G401 (cell line): Measurements from ENCODE around the gene ATL3. TPM values are rescaled to one million over a fixed set of nuclear protein-coding genes. Genes with fewer than 3 reads are reported as not detected.
"Not testable (repeated sequence)": the region's sequence is repeated elsewhere in the genome, so short reads cannot be mapped to it uniquely, and the experiment has no call there.

Source experiments
- DNase-seq: peaks from one replicate; pipeline ENCODE4 v3.0.0-alpha.2; 2015; ENCODE audit warnings: low spot score
- in situ Hi-C: cut with HindIII; loops from 2 replicates; pipeline ENCODE4 v1.10.0; 2016; ENCODE audit warnings: low sequenced_read_pairs, mixed read lengths
- total RNA-seq: library from RNA; depleted of rRNA; stranded (reverse); fragments of >200 nt; shearing (Covaris generic); gene quantifications from 2 replicates; pipeline ENCODE4 v1.2.3, GENCODE V29; 2014; rRNA removed

Gene ATL3, protein sequence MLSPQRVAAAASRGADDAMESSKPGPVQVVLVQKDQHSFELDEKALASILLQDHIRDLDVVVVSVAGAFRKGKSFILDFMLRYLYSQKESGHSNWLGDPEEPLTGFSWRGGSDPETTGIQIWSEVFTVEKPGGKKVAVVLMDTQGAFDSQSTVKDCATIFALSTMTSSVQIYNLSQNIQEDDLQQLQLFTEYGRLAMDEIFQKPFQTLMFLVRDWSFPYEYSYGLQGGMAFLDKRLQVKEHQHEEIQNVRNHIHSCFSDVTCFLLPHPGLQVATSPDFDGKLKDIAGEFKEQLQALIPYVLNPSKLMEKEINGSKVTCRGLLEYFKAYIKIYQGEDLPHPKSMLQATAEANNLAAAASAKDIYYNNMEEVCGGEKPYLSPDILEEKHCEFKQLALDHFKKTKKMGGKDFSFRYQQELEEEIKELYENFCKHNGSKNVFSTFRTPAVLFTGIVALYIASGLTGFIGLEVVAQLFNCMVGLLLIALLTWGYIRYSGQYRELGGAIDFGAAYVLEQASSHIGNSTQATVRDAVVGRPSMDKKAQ
- 26.0 and 40.0 TPM in 2 replicates for total RNA-seq

DNA sequence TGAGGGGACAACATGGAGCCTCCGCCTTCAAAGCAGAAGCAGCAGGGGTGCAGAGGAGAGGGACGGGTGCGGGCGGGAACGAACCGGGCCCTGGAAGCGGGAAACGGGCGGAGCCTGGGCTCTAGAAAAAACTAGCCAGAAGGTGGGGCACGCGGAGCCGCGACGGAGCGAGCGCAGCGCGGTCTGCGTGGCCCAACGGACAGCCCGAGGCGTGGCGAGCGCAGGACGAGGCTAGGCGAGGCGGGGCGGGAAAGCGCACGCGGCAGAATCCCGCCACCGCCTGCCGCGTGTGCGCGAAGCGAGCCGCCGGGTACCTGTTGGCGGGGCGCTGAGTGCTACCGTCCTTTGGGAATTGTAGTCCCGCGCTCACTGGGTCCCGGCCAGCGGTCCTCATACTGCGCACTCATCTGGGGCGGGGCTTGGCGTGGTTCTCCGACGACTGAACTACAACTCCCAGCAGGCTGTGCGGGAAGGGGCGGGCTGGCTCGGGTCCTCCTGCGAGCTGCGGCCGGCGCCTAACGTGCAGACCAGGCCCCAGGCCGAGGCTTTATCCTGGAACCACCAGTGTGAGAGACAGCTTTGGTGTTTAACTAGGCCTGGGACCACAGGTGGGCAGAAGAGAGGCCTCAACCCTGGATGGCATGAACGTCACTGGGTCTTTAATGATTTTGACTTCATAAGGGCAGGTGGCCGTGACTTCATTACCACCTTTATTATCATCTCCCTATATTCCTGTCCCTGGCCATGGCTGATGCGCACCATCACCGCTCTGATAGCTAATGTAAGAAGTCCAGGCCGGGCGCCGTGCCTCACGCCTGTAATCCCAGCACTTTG lies at the start of gene ATL3:
Gene ATL3 (minus strand): TSS at position 55 of the 834 bp plus-strand sequence. CDS start 41 bp downstream, at position 14.
- peak; percentile 96 for DNase-seq
- in situ Hi-C loops: no loop called here

DNA sequence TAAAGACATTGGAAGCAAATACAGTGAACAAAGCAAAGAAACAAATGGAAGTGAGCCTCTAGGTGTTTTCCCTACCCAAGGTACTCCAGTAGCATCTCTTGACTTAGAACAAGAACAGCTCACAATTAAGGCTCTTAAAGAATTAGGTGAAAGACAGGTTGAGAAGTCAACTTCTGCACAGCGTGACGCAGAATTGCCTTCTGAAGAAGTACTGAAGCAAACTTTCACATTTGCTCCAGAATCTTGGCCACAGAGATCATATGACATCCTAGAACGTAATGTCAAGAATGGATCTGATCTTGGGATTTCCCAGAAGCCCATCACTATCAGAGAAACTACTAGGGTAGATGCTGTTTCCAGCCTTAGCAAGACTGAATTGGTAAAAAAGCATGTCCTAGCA lies 49.4 kb upstream of the ATL3 start:
- in situ Hi-C loops: no loop called here
- DNase-seq: no peak

DNA sequence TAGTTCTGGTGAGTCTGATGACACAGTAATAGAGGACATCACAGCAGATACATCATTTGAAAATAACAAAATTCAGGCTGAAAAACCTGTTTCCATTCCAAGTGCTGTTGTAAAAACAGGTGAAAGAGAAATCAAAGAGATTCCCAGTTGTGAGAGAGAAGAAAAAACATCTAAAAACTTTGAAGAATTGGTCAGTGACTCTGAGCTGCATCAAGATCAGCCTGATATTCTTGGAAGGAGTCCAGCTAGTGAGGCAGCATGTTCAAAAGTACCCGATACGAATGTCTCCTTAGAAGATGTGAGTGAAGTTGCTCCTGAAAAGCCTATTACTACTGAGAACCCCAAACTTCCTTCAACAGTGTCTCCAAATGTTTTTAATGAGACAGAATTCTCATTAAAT lies 48.8 kb upstream of the ATL3 start:
- DNase-seq: peak; percentile 61
- in situ Hi-C loops: no loop called here

DNA sequence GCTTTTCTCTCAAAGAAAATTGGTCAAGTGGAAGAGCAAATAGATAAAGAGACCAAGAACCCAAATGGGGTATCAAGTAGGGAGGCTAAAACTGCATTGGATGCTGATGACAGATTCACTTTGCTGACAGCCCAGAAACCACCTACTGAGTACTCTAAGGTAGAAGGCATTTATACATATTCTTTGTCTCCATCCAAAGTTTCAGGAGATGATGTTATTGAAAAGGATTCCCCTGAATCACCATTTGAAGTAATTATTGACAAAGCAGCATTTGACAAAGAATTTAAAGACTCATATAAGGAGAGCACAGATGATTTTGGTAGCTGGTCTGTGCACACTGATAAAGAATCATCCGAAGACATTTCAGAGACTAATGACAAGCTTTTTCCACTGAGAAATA lies 47.8 kb upstream of the ATL3 start:
- in situ Hi-C loops: no loop called here

DNA sequence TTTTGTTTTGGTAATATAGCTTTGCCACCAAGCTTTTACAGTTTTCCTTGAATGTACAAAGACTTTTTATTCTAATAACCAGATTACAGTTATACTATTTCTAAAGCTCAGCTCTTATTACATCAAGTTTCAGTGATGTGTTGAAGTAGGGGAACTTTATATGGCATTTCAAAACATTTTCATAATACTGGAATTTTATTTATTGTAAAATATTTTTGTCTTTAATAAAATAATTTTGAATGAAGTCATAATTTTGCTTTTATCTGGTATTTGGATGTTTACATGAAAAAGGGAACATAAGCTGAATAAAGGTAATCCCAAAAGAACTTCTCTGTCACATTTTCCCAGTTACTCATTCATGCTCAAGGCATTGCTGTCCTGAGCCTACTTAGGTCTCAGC lies 44.9 kb upstream of the ATL3 start:
- no peak for DNase-seq
- in situ Hi-C loops: no loop called here

More for the DNA sequence above, 47.8 kb upstream of the ATL3 start:
- DNase-seq: no peak

DNA sequence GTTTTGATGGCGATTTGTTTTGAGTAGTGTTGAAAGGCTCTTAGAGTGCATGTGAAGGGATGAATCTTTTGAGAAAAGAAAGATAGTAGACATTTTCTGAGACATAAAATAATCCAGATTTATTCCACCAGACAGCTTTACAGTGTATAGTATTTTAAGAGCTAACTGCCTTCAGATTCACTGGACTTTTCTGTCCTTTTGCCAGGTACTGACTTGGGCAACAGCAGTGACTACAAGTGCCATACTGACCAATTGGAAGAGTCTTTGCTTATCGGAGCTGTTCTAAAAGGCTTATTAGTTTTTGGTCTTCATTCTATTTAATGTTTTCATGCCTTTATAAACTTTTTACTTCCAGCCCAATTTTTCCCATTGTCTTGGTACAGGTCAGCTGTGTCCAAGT lies 42.6 kb upstream of the ATL3 start:
- in situ Hi-C loops: no loop called here
- DNase-seq: no peak

DNA sequence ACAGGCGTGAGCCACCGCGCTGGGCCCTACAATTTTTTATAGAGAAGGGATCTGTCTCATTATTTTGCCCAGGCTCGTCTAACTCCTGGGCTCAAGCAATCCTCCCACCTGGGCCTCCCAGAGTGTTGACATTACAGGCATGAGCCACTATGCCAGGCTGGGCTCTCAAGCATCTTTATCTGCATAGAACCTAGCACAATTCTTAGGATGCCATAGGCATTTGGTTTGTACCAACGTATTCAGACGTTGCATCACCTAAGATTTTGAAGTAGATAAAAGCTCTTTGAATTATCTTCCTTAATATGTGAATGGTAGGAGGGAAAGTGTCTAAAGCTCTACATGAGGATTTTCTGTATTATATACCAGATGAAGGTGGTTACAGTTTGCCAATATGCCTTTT lies 40.7 kb upstream of the ATL3 start:
- in situ Hi-C loops: no loop called here
- no peak for DNase-seq

DNA sequence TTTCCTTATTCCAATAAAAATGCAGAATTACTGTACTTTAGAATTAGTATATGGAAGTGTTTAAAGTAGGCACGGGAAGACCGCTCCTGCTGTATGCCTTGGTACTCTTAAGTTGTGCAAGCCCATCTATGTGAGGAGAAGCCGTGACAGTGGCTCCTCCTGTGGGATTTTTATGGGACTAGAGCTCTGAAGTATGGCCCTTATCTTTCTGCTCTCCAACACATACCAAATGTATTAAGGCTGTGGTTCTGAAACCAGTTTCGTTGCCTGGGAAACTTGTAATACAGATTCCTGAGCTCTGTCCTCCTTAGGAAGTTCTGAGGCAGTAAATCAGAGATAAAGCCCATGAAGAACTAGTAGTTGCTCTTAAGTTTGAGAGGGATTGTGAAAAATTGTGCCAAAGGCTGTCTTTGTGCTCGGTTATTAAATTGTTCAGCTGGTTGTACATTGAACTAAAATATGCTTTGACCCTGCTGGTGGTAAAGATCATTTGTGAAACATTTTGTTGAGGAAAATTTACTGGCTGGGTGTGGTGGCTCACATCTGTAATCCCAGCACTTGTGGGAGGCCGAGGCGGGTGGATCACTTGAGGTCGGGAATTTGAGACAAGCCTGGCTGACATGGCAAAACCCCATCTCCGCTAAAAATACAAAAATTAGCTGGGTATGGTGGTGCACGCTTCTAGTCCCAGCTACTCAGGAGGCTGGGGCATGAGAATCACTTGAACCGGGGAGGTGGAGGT lies 39.5 kb upstream of the ATL3 start:
- no peak for DNase-seq
- in situ Hi-C loops: no loop called here

DNA sequence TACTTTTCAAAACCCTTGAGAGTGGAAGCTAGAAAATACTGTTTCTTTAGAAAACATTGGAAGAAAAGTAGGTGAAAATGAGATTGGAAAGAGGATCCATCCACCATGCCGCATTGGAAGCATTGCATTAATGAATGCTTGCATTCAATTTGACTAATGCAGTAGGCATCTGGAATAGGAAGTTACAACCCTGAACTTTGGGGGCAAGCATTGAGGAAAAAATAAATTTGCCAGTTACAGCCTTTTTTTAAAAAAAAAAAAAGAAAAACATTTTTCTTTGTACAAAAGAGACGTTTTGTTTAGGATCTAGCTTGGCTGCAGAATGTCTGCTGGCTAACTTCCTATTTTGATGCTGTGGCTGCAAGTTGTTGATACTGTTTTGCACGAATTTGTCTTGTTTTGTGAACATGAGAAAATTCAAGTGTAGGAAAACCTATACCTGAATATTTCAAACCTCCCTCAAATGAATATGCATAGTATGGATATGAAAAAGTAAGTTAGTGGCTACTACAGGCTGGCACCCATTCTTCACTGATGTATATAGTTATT lies 38.2 kb upstream of the ATL3 start:
- in situ Hi-C loops: no loop called here
- no peak for DNase-seq

DNA sequence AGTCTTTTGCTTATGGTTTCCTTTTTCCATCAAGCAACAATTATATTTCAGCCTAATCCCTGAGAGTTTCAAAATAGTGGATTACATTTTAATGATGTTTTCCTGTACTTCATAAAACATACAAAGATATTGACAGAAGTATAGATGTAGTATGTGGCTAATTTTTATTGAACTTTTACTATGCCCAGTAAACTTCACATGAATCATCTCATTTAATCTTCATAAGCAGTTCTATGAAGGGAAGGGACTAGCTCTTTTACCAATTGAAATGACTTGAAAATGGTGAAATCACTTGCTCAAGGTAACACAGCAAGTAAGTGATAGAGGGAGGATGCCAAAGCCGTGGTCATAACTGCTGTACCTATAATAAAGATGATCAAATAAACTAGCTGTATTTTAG lies 37.6 kb upstream of the ATL3 start:
- in situ Hi-C loops: no loop called here

DNA sequence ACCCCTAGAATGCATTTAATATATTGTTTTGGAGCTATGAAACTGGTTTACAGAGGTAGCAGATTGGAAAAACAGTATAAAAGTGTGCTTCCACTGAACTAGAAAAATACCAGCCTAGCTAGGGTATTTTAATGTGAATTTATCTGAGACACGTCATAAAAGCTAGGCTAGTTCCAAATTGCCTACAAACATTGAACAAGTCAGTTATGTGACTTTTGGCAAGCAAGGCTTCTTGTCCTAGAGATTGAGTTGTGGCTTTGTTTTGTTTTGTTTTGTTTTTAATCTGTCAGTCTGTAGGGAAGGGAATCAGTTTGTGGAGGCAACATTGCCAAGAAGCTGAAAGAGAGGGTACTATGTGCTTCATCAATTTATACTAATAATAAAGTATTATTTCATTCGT lies 34.4 kb upstream of the ATL3 start:
- in situ Hi-C loops: no loop called here
- DNase-seq: no peak

More for the DNA sequence above, 37.6 kb upstream of the ATL3 start:
- DNase-seq: no peak

DNA sequence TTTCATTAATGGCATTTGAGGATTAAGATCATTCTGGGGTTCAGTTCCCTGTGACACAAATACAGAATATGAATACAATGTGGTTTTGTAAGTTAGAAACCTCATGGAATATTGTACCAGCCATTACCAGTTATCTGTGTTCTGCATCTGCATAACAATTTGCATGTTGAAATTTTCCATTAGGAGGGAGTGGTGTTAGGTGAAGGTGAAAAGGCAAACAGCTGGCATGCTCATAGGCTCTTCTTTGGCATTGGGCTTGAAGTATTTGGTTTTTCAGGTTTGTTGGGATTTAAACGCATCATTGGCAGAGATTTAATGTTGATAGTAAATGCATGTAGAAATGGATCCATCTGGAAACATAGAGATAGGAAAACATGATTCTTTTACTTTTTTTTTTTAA lies 28.7 kb upstream of the ATL3 start:
- no peak for DNase-seq
- in situ Hi-C loops: no loop called here

DNA sequence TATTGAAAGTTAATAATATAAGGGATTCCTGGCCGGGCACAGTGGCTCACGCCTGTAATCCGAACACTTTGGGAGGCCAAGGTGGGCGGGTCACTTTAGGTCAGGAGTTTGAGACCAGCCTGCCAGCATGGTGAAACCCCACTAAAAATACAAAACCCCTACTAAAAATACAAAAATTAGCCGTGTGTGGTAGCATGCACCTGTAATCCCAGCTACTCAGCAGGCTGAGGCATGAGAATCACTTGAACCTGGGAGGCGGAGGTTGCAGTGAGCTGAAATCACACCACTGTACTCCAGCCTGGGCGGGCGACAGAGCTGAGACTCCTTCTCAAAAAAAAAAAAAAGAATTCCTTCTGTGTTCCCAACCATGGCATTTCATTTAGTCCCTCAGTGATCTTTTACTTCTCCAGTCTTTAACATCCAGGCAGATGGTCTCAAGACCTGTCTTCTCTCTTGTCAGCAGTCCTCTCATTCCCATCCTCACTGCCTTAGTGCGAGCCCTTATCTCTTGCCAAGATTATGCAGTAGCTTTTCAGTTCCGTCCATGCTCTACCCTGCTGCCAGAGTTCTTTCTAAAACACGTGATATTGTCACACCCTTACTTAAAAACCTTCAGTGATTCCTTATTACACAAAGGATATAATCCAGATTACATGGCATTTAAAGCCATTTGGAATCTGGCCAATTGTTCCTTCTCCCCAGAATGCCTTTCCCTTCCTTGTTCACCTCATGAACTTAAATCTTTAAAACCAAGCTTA lies 28.0 kb upstream of the ATL3 start:
- DNase-seq: peak; percentile 73
- in situ Hi-C loops: no loop called here

DNA sequence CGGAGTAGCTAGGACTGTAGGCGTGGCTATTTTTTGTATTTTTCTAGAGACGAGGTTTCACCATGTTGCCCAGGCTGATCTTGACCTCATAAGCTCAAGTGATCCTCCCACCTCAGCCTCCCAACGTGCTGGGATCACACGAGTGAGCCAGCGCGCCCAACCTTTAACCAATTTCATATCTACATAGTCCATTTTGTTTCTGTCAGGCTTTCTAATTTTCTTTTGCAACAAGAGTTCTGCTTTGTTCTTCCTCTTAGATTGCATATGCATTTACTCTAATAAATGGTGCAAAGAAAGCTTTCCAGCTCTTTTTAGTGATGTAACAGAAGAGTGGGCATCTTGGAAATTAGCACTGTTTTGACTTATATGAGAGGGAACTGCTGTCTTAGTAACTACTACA lies 23.4 kb upstream of the ATL3 start:
- DNase-seq: no peak
- in situ Hi-C loops: no loop called here

DNA sequence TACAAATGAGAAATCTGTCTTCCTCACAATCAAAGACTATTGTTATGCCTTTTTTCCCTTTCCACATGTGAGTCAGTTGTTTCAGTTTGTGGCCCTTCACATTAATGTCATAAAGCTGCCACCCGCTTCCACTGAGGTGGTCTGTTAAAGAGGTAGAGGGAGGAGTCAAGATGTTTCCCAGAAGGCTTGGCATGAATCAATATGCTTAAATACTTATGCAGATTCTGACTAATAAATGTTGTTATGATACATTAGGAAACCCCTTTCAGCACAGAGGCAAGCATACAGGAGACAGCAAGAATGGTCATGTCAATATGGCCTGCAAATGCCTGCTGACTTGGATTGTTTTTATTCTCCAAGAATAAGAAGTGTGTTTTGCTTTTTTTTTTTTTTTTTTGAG lies 16.7 kb upstream of the ATL3 start:
- in situ Hi-C loops: no loop called here

DNA sequence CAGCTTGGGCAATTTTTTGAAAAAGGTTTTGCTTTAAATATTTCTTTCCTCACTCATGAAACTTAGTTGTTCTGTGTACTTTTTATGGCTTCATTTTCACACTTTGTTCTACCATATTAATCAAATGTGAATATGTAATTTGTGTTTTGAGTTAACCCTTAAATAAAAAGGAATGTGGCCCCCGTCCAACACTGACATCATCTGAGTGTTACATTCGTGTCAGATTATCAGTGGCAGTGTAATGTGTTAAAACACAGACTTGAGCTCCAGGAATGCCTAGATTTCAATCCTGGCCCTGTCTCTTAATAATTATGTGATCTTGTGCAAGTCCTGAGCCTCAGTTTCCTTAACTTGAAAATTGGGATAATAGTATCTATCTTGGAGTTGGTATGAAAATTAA lies 15.8 kb upstream of the ATL3 start:
- in situ Hi-C loops: no loop called here
- DNase-seq: no peak

More for the DNA sequence above, 16.7 kb upstream of the ATL3 start:
- no peak for DNase-seq

DNA sequence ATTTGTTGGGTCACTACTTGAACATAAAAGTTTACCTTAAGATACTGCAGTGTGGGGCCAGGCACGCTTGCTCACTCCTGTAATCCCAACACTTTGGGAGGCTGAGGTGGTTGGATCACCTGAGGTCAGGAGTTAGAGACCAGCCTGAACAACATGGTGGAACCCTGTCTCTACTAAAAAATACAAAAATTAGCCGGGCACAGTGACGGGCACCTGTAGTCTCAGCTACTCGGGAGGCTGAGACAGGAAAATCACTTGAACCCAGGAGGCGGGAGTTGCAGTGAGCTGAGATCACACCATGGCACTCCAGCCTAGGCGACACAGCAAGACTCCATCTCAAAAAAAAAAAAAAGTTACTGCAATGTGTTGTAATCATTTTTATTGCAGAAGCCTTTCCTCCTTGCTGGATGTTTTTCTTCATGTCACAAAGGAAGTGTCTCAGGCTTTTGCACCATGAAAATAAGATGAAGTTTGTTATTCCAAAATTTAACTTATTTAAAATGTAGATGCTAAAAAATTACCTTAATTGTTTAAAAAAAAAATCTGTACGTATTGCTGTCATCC lies 14.1 kb upstream of the ATL3 start:
- in situ Hi-C loops, DNase-seq: not testable (repeated sequence)
